HTERT RPE-1 (cell line): Measurements from ENCODE around the gene NSL1.

ENCODE experiments used
- in situ Hi-C: fragments of 300-500 bp; cut with MboI; formaldehyde crosslinking; loops from 4 replicates; pipeline ENCODE4 v1.14.3; 2020; ENCODE audit warnings: low sequenced_read_pairs

The NSL1 gene

GRCh38 chr1:212687811-212688210 lies 103.8 kb downstream of the NSL1 start:
- in situ Hi-C loops, result no loop called here

GRCh38 chr1:212686591-212686990 lies 105.0 kb downstream of the NSL1 start:
- in situ Hi-C loops, result no loop called here

- in situ Hi-C loops, result no loop called here
Measured at GRCh38 chr1:212686069-212686468, 105.5 kb downstream of the NSL1 start.

GRCh38 chr1:212685429-212685828 lies 106.1 kb downstream of the NSL1 start:
- in situ Hi-C loops, result no loop called here

GRCh38 chr1:212684521-212685090 lies 107.0 kb downstream of the NSL1 start:
- in situ Hi-C loops, result no loop called here

GRCh38 chr1:212684076-212684475 lies 107.5 kb downstream of the NSL1 start:
- in situ Hi-C loops, result no loop called here

- in situ Hi-C loops, result no loop called here
Measured at GRCh38 chr1:212683357-212683722, 108.2 kb downstream of the NSL1 start.

GRCh38 chr1:212680680-212681389 lies 110.7 kb downstream of the NSL1 start:
- in situ Hi-C loops, result no loop called here

- in situ Hi-C loops, result no loop called here
Measured at GRCh38 chr1:212678456-212679410, 112.8 kb downstream of the NSL1 start.

- in situ Hi-C loops, result no loop called here
Measured at GRCh38 chr1:212677573-212677972, 114.0 kb downstream of the NSL1 start.

- in situ Hi-C loops, result no loop called here
Measured at GRCh38 chr1:212677136-212677535, 114.4 kb downstream of the NSL1 start.
